Fibroblast of villous mesenchyme (primary cell): ENCODE measurements around the gene UNKL. TPM values are rescaled to one million over a fixed set of nuclear protein-coding genes. Genes with fewer than 3 reads are reported as not detected.

ENCODE experiments used
- DNase-seq: peaks from one replicate; pipeline ENCODE4 v3.0.0-alpha.2; 2010; ENCODE audit warnings: low read depth
- H3K4me3 ChIP-seq: 2 replicates; pipeline ENCODE4 v1.5.1; 2011; ENCODE audit warnings: low read depth, mild to moderate bottlenecking, low read length
- CTCF ChIP-seq: IDR thresholded peaks from 2 replicates; pipeline ENCODE4 v1.5.1; 2012; ENCODE audit warnings: low read depth, mild to moderate bottlenecking, low read length; ENCODE audit not compliant: insufficient read depth
- total RNA-seq: library from RNA; depleted of rRNA; stranded (reverse); fragments of >200 nt; gene quantifications from 2 replicates; pipeline ENCODE4 v1.2.3, GENCODE V29; 2012

UNKL gene
- total RNA-seq, 1 donor: 7.8 TPM

- TF ChIP-seq CTCF: no peak
- no peak for DNase-seq
- no peak overlapping the region for H3K4me3 ChIP-seq
Observed at GRCh38 chr16:1335996-1336395, 78.5 kb downstream of the UNKL start.

GRCh38 chr16:1335211-1335971 is 79.1 kb downstream of the UNKL start:
- no peak overlapping the region for H3K4me3 ChIP-seq
- no peak for TF ChIP-seq CTCF
- DNase-seq: no peak

GRCh38 chr16:1334739-1335138 is 79.8 kb downstream of the UNKL start:
- no peak for DNase-seq
- TF ChIP-seq CTCF: no peak
- no peak overlapping the region for H3K4me3 ChIP-seq

- no peak for DNase-seq
- H3K4me3 ChIP-seq: peak overlapping the region; percentile 30
- no peak for TF ChIP-seq CTCF
Observed at GRCh38 chr16:1333854-1334700, 80.4 kb downstream of the UNKL start.

- no peak for TF ChIP-seq CTCF
- peak within 1 kb of the TSS; percentile 48 for H3K4me3 ChIP-seq
- DNase-seq: peak; percentile 22
Observed at GRCh38 chr16:1333149-1333812, 81.2 kb downstream of the UNKL start, which contains the start of gene BAIAP3. TSS of gene BAIAP3 (plus strand) at chr16:1333645. CDS start at chr16:1338550, 4,905 bp downstream.

- H3K4me3 ChIP-seq: no peak overlapping the region
- no peak for DNase-seq
- TF ChIP-seq CTCF: no peak
Observed at GRCh38 chr16:1332618-1333148, 81.8 kb downstream of the UNKL start.
